ENCODE measurements around the gene RPL7A. TPM values are rescaled to one million over a fixed set of nuclear protein-coding genes. Genes with fewer than 3 reads are reported as not detected.

RPL7A gene
- total and polyA plus RNA-seq, 2 of the 13 experiments (the other 11 are each of a cell fraction or from before 2014, with no cell fraction given) = 2,401 to 2,938 TPM

- peak; percentile 35; the same call in 1 of the 2 replicates for TF ChIP-seq PAXIP1 (CRISPR knock-in tag; conservative IDR thresholded peaks at IDR 0.05)
- TF ChIP-seq MNT (IDR thresholded peaks at IDR 0.05) = no peak
Measured at GRCh38 chr9:133360400-133361393, 12.7 kb downstream of the RPL7A start (continued).

GRCh38 chr9:133361507-133362092, 13.6 kb downstream of the RPL7A start:
- Histone ChIP-seq H3K4me1 (ENCODE audit: insufficient read depth, low read length) (peaks cover 51% of the 10 kb centered on the region), H3K36me3 (replicated peaks in 1 of 2; ENCODE audit: control insufficient read depth in 1 of 2, insufficient read depth in 2 of 2, low read length in 2 of 2) (peaks cover 22 to 77% of the 10 kb centered on the region in 2 experiments), H3K79me2 (ENCODE audit: insufficient read depth, low read length) (peaks cover 22% of the 10 kb centered on the region), H3K9me3 (ENCODE audit: low read length) (no peaks in the 10 kb centered on the region), H2AFZ (ENCODE audit: low read length) (no peak overlapping the region), H3K27ac (ENCODE audit: extremely low read length, insufficient read depth, low read length) (peak overlapping the region; percentile 50), H3K9ac (ENCODE audit: insufficient read depth, low read depth, low read length) (no peak overlapping the region), H4K20me1 (ENCODE audit: insufficient read depth, low read length) (peaks cover 53% of the 10 kb centered on the region), H3K27me3 (ENCODE audit: control insufficient read depth in 1 of 2, insufficient read depth in 2 of 2, low read length in 2 of 2) (no peaks in the 10 kb centered on the region), H3K4me3 (replicated peaks in 1 of 3; ENCODE audit: insufficient read depth in 1 of 3, low read depth in 2 of 3, low read length in 3 of 3) (no peak overlapping the region), H3K4me2 (ENCODE audit: low read depth, low read length) (no peak overlapping the region)
- WGBS (ENCODE audit: low lambda C conversion rate) = 91% methylated on average over 12 of the region's 13 CpGs
- FAIRE-seq = no peak
- DNase-seq (ENCODE audit: low spot score) = no peak
- BruUV-seq (replicated peaks) = no TSS peak
- TF ChIP-seq ZNF841 (CRISPR knock-in tag; IDR thresholded peaks at IDR 0.05; ENCODE audit: borderline replicate concordance) = 0 out of 2 replicates have a peak, but pooled peaks have one; percentile 1
- TF ChIP-seq POLR2G (IDR thresholded peaks at IDR 0.05; ENCODE audit: low read depth, low read length) = peak; percentile 61; the same call in 1 of the 2 replicates
- no peak for TF ChIP-seq ZNF382 (CRISPR knock-in tag; IDR thresholded peaks at IDR 0.05; ENCODE audit: borderline replicate concordance)
- TF ChIP-seq GPN1 (CRISPR knock-in tag; IDR thresholded peaks at IDR 0.05; ENCODE audit: borderline replicate concordance) = no peak
- peak; percentile 86 for TF ChIP-seq POLR2AphosphoS2 (IDR thresholded peaks at IDR 0.05; ENCODE audit: low read depth, low read length)
- no peak for ATAC-seq
- in situ Hi-C loops (cut with HindIII; ENCODE audit: extremely low pct_ligation_motif_present, low pct_unique_long_range_greater_than_20kb) (no loop called here), intact Hi-C loops (cut with micrococcal nuclease; ENCODE audit: unreplicated experiment) (no loop called here)
- CTCF ChIA-PET (ENCODE audit: low intra/inter-chr PET ratio, low total read pairs) = no interaction called here
- POLR2A ChIA-PET = no interaction called here

Data from HepG2 (cell line).